ENCODE data around the gene GGTLC2.

The GGTLC2 gene

DNA sequence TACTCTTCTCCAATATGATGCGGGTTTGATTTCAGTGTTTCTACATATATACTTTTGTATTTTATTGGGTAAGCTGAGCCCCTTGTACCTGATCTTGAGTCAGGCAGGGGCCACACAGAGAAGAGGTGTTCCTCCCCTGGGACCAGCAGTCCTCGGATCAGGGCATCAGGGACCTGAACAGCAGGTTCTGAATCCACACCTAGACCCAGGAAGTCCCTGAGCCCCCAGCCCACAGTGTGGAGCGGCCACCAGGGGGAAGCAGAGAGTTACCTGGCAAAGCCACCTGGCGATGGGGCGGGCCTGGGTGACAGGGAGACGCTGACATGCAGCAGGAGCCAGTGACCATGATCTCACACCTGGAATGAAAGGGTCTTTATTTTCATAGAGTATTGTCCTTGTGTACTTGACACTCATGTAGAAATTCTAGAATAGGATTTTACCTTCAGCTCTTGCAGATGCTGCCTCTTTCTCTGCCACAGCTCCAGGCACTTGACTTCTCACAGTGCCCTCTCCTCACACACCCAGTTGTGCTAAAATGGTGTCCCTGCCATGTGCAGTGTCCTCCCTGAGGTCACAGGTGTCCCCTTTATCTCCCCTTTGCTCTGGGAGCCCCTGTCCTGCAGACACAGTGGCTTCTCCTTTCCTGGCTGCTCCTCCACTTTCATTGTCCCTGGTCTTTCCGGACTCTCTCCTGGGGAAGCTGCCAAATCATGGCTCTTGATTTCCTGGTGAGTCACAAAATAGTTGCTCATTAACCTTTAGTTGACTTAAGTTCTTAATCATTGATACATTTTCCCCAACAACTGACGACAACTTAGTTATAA, 48.5 kb downstream of the GGTLC2 start:
- DNase-seq: no peak

DNA sequence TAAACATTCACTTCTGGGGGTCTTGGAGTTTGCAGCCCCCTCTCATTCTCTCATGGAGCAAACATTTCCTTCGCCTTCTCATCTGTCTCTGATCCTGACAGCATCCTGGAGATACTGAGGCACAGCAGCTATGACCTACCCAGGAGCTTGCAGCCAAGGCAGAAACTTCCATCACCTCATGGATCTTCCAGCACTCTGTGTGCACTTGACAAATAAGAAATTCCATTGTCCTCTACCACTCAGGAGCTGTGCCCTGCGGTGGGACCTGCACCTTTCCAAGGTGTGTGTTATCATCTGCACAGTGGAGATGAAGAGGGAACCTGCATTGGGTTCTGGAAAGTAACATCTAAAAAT, 49.1 kb downstream of the GGTLC2 start:
- no peak for DNase-seq

DNA sequence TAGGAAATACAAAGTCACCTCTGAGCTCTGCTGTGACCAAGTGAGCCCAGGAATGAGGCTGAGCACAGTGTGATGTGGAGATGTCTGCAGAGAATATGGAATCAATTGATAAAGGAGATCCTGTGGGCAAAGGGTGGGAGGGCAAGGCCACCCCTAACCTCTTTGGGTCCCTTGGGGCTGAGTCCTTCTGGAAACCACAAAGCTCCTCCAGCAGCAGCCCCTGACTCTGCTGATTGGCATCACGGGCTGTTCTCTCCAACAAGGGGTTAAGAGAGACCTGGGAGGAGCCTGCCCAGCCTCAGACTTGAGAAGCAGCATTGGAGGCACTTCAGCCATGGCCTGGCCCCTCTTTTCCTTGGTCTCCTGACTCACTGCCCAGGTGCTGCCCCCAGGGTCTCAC, 49.7 kb downstream of the GGTLC2 start:
- no peak for DNase-seq

DNA sequence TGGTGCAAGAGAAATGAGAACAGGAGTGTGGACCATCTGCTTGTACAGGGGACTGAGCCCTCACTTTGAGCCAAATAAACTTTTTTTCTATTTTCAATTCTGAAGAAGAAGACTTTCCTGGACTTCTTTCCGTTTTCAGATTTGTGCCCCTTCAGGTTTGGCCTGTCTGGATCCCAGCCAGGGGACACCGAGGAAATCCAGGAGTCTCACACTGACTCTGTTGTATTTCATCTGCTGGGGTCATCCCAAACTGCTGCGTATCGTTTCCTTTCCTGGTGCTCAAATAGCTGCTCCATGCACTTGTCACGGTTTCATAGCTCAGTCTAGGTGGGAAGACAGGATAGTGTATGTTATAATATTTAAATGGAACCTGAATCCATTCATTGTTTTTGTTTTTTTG, 51.7 kb downstream of the GGTLC2 start:
- no peak for DNase-seq
